Ishikawa (cell line): ENCODE results near the gene THRB.

Experiments used
- CEBPB ChIP-seq: IDR thresholded peaks from 2 replicates; pipeline ENCODE4 v1.6.1; 2012
- CREB1 ChIP-seq: IDR thresholded peaks from 2 replicates; pipeline ENCODE4 v1.6.1; 2012; ENCODE audit warnings: low read depth
- EGR1 ChIP-seq: IDR thresholded peaks from 2 replicates; pipeline ENCODE4 v1.6.1; 2012
- EP300 ChIP-seq: IDR thresholded peaks from 2 replicates; pipeline ENCODE4 v1.6.1; 2012; ENCODE audit warnings: borderline replicate concordance
- FOXM1 ChIP-seq: IDR thresholded peaks from 2 replicates; pipeline ENCODE4 v1.6.1; 2012; ENCODE audit warnings: low read depth, borderline replicate concordance
- MAX ChIP-seq: IDR thresholded peaks from 2 replicates; pipeline ENCODE4 v1.6.1; 2012
- NFIC ChIP-seq: IDR thresholded peaks from 2 replicates; pipeline ENCODE4 v1.6.1; 2012
- RAD21 ChIP-seq: IDR thresholded peaks from 2 replicates; pipeline ENCODE4 v1.6.1; 2012; ENCODE audit warnings: low read depth
- REST ChIP-seq: IDR thresholded peaks from 2 replicates; pipeline ENCODE4 v1.6.1; 2012; ENCODE audit warnings: low read depth, mild to moderate bottlenecking
- TAF1 ChIP-seq: IDR thresholded peaks from 2 replicates; pipeline ENCODE4 v1.6.1; 2012; ENCODE audit warnings: low read depth, mild to moderate bottlenecking
- TCF12 ChIP-seq: IDR thresholded peaks from 2 replicates; pipeline ENCODE4 v1.6.1; 2012; ENCODE audit warnings: low read depth
- TEAD4 ChIP-seq: IDR thresholded peaks from 2 replicates; pipeline ENCODE4 v1.6.1; 2012
- USF1 ChIP-seq: IDR thresholded peaks from 2 replicates; pipeline ENCODE4 v1.6.1; 2012
- YY1 ChIP-seq: IDR thresholded peaks from 2 replicates; pipeline ENCODE4 v1.6.1; 2012; ENCODE audit warnings: low read depth
- ZBTB7A ChIP-seq: IDR thresholded peaks from 2 replicates; pipeline ENCODE4 v1.6.1; 2012; ENCODE audit warnings: low read depth

THRB gene

GRCh38 chr3:24100696-24101402, 393.8 kb downstream of the THRB start:
- TF ChIP-seq FOXM1: no peak
- TF ChIP-seq REST: no peak
- no peak for TF ChIP-seq RAD21
- no peak for TF ChIP-seq MAX
- TF ChIP-seq CREB1: no peak
- TF ChIP-seq YY1: no peak
- TF ChIP-seq ZBTB7A: no peak
- TF ChIP-seq TEAD4: no peak
- TF ChIP-seq NFIC: no peak

- no peak for TF ChIP-seq USF1
- TF ChIP-seq YY1: no peak
- no peak for TF ChIP-seq TAF1
- TF ChIP-seq TCF12: no peak
- no peak for TF ChIP-seq CREB1
- TF ChIP-seq EP300: no peak
- TF ChIP-seq EGR1: no peak
- no peak for TF ChIP-seq RAD21
- no peak for TF ChIP-seq REST
- no peak for TF ChIP-seq TEAD4
- no peak for TF ChIP-seq FOXM1
- TF ChIP-seq CEBPB: no peak
- TF ChIP-seq MAX: no peak
- no peak for TF ChIP-seq NFIC
- TF ChIP-seq ZBTB7A: no peak
These were observed 397.9 kb downstream of the THRB start for GRCh38 chr3:24096695-24097290.

DNA sequence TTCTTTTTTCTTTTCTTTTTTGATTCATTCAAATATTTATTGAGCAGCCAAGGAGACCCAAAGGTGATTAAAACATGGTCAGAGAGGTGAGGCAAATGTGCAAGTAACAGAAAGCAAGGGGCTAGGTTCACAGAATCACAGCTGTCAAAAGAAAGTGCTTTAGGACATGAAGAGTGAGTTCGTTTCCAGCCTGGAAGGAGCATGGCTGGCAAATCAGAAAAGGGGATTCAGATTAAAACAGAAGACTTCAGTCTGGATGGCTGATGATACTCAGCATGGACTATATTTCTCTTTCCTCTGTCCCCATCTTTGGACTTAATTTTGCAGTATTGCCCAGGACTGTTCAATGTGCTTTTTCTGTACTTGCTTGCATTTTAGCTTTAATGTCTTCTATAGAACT, 398.4 kb downstream of the THRB start:
- no peak for TF ChIP-seq REST
- no peak for TF ChIP-seq TCF12
- TF ChIP-seq RAD21: no peak
- TF ChIP-seq NFIC: no peak
- no peak for TF ChIP-seq TEAD4
- TF ChIP-seq EGR1: no peak
- TF ChIP-seq TAF1: no peak
- no peak for TF ChIP-seq MAX
- TF ChIP-seq YY1: no peak
- TF ChIP-seq CREB1: no peak
- TF ChIP-seq CEBPB: no peak
- no peak for TF ChIP-seq FOXM1
- TF ChIP-seq ZBTB7A: no peak
- TF ChIP-seq USF1: no peak
- no peak for TF ChIP-seq EP300

DNA sequence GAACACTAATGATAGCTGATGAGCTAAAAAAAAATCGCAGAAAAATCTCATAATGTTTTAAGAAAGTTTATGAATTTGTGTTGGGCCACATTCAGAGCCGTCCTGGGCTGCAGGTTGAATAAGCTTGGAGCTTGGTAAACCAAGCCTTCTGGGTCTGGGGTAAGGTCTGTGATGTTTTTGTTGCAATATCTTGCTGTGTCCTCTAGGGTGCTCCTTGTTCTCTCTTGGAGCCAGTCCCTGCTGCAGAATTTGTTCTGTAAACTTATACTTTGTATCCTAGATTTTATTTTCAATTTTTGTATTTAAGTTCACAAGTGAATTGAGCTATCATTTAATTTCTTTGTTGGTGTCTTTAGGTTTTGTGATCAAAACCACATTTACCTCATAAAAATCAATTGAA, 405.9 kb downstream of the THRB start:
- TF ChIP-seq RAD21: peak; percentile 80
- no peak for TF ChIP-seq USF1
